GM19328 (cell line): ENCODE results near the gene CDH1.
"Not testable (repeated sequence)": the region's sequence is repeated elsewhere in the genome, so short reads cannot be mapped to it uniquely, and the experiment has no call there.

Experiments
- ATAC-seq: cut with Tn5 transposase; IDR thresholded peaks from one replicate; pipeline ENCODE4 v1.9.1; 2021; ENCODE audit warnings: mild to moderate bottlenecking, moderate library complexity; ENCODE audit not compliant: unreplicated experiment

CDH1 gene

DNA sequence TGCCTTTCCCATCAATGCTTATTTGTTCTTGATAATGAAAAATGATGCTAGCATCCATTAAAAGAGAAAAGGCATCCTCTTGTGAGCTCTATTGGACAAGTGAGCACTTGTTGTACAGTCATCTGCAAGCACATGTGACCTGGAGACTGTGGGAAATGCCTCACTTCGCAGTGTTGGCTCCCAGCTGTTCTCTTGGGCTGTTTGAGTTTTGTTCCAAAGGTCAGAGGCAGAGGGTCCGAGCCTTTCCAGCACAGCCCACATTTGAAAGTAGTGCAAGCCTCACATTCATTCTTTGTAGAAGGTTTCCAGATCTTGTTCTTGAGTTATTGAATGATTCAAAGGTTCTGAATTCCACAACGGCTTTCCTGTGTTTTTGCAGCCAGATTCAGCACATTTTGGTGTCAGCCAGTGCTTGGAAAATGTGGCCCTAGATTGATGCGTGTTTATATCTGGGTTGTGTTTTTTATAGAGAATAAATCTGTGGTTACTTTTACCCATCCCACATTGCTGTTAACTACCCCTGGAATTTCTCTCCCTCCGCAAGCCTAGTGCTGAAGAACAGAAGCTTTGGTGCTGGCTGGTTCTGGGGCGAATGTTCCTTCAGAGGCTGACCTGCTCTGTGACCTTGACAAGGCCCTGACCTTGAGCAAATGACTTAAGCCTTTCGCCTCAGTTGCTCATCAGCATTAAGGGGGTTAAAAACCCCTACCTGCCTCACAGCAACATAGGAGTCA lies 49.8 kb downstream of the CDH1 start:
- ATAC-seq, result no peak

DNA sequence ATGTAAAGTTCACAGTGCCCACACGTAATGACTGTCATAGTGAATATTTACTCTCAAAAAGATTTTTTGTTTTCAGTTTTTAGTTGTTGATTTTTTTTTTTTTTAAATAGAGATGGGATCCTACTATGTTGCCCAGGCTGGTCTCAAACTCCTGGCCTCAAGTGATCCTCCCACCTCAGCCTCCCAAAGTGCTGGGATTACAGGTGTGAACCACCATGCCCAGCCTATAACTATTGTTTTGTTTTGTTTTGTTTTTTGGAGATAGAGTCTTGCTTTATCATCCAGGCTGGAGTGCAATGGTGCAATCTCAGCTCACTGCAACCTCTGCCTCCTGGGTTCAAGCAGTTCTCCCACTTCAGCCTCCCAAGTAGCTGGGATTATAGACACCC lies 50.3 kb downstream of the CDH1 start:
- not testable (repeated sequence) for ATAC-seq

DNA sequence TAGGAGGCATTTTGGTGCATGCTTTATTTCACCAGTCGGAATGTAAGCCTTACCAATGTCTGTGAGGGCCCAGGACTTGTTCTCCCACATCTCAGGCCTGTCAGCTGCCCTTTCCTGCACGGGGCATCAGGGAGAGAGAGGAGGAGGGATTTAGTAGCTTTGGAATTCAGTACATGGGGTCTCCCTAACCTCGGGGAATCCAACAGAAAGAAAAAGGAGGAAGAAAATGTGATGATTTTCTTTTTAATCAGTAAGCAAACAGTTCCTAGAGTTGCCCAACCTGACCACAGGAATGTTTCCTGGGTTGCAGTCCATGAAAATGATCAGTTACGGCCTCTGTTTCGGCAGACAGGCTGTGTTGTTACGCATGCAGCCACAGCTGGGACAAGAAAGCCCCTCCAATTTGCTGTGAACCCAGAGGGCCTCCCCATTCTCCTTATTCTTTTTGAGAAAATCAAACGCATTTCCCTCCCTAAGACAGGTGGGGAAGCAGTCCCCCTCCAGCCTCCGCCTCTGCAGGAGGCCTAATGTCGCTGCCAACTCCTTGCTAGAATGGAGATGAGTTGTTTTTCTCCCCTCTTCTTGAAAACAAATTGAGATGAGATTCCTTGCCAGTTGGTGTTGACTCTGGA lies 53.2 kb downstream of the CDH1 start:
- no peak for ATAC-seq

DNA sequence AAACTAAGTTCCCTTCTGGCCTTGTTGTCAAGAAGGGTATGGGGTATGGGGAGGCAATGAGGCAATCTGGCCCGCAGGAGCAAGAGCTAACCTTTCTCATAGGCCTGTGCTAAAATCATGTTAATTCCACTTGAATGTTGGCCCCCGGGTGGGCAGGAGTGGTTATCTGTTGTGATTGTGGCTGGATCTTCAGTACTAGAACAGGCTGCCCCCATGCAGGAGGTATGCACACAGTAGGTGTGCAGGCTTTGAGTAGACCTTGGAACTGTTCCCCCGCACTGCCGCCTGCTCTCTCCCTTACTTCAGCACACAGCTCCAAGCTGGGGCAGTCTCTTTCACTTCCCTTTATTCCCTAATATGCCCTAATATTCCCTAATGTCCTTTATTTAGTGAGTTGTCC lies 53.9 kb downstream of the CDH1 start:
- no peak for ATAC-seq

DNA sequence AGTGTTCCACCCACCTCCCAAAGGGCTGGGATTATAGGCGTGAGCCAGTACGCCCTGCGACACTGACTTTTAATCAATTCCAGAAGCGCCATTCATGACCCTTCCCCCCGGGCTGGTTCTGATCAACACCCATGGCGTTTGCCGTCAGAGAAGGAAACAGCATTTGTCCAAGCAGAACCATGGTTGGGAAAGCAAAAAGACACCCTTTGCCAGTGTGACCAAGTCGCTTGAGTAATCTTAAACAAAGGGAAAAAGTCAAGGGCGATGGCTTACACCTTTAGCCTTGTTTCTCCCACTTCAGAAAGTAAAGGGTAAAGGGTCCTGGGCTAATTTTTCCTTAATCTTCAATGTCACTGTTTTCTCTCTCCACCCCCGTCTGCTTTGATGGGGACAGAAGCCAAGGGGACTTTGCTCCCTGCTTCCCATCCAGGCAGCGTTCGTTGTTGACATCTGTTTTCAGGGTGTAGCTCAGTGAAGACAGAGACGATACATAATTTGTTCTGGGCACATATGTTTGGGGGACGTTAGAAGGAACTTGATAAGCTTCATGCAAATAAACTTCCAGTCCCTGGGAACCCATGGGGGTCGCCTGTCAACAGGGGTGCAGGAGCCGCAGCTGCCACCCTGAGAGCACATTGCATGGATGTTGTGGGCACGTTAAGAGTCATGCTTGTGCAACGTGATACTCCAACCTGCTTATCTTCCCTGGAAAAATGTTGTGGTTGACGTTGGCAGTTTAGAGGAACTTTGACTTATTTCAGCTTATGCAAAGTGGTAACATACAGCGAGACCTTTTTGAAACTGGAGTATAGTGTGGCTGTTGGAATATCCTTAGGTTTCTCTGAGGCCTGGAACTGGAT lies 55.6 kb downstream of the CDH1 start:
- ATAC-seq, result no peak

DNA sequence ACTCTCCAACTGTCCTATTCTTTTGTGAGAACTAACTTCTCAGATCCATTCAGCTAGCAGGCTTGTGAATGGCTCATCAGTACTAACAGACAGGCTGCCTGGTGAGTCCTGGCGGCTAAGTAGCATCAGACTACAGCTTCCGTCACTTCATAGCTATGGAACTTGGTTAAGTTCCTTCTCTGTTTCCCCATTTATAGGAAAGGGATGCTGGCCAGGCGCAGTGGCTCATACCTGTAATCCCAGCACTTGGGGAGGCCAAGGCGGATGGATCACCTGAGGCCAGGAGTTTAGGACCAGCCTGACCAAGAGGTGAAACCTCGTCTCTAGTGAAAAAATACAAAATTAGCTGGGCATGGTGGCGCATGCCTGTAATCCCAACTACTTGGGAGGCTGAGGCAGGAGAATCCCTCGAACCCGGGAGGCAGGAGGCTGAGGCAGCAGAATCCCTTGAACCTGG lies 56.3 kb downstream of the CDH1 start:
- ATAC-seq, result no peak

DNA sequence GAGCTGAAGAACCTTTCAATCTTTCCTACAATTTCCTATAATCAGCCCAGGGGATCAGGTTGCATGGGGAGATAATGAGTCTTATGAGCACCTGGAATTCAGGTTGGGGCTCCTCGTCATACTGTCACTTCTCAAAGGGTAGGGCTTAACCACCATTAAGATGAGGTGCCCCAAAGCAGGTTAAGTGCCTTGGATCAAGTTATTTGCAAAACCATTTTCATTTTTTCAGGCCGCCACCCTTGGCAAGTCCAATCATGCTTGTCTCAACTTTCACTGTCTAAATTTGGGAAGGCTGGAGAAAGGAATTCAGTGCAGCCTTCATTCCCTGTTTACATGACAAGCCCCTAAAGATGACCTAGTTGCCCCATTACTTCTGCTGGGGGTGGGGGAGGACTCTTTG lies 61.3 kb downstream of the CDH1 start:
- ATAC-seq, result no peak

DNA sequence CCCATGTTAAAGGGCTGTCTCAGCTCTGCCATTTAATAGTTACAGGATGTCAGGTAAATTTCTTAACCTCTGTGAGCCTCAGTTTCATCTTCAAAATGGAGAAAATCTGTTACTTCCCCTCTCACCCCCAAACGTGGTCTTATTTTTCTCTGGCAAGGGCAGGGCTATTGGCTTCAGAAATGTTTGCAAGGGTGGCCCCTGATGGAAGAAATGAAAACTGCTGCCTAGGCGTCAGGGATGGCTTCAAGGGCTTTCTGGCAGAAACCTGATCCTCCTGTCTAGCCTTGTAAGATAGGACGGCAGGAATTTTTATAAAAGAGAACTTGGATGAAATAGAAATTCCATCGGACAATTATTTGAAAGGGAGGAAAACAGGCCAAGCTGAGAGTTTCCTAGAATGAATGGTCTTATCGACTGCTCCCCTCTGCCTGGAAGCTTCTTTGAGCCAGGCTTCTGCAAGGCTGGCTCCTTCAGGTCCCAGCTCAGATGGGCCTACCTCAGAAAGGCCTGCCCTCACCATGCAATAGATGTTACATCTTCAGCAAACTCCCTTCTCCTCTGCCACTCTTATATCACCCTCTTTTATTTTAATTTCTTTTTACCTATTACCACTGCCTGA lies 63.3 kb downstream of the CDH1 start:
- ATAC-seq, result no peak

DNA sequence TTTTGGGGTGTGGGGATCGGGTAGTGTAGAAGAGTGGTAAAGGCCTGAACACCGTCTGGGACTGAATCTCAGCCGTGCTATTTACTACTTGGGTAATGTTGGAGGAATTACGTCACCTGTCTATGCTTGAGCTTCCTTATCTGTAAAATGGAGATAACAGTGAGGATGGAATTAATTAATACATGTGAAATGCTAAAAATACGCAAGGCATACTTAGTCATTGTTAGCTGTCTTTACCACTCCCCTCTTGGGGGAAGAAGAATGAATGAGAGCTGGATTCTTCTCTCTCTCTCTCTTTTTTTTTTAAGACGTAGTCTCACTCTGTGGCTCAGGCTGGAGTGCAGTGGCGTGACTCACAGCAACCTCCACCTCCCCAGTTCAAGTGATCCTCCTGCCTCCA lies 65.1 kb downstream of the CDH1 start:
- ATAC-seq, result no peak

DNA sequence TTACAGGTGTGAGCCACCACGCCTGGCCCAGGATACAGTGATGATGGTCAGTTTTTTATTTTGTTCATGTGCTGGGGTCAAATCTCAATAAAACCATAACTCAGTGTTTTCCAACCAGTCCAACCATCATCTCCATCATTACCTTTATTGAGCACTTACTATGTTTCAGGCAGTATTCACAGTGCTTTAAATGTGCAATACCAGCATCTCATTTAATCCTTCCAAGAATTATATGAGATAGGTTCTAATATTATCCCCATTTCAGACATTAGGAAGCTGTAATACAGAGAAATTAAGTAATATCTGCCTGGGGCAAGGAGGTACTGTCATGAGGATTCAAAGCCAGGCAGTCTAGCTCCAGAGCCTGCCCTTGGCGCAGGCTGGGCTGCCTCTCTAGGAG lies 69.3 kb downstream of the CDH1 start:
- no peak for ATAC-seq

DNA sequence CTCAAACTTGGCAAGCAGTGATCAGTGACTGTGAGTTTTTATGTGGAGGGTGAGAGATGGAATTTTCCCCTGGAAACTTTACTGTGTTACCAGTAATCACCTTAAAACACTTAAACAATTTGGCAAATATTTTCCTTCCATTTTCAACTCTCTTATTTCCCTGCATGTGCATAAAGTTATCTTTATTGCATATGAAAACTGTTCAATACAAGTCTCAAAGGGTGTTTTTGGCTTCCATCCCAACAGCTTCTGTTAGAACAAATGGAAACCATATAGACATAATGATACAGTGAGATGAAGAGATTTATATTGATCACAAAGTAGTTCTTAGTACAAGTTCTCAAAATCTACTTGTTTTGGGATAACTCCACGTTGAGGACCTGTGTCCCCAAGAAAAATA lies 69.9 kb downstream of the CDH1 start:
- no peak for ATAC-seq

DNA sequence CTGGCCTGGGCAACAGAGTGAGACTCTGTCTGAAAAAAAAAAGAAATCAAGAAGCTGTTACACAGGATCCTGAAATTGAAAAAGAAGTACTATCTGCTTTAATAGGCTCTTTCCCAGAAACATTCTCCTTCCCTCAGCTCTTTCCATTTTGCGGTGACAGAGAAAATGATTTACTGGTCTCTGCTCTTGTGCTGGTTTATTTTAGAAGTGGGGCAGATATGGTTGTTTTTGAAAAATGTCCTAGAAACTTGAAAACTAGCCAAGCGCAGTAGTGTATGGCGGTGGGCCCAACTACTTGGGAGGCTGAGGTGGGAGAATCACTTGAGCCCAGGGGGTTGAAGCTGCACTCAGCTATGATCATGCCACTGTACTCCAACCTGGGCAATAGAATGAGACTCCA lies 77.4 kb downstream of the CDH1 start:
- ATAC-seq, result no peak

DNA sequence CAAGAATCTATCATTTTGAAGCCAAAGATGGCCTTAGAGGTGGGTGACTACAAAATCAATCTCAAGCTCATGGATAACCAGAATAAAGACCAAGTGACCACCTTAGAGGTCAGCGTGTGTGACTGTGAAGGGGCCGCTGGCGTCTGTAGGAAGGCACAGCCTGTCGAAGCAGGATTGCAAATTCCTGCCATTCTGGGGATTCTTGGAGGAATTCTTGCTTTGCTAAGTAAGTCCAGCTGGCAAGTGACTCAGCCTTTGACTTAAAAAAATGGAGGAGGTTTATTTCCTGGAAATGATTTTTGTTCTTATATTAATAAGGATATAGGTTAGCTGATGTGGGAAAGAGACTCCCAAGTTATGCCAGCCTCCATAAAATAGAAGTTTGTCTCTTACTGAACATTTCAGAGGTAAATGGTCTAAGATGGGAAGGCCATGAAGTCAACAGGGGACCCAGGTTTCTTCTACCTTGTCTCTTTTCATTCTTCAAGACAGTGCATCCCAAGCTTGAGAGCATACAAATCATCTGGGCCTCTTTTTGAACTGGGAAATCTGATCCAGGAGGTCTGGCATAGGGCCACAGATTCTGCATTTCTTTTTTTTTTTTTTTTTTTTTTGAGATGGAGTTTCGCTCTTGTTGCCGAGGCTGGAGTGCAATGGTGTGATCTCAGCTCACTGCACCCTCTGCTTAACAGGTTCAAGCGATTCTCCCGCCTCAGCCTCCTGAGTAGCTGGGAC lies 86.5 kb downstream of the CDH1 start:
- ATAC-seq, result no peak

DNA sequence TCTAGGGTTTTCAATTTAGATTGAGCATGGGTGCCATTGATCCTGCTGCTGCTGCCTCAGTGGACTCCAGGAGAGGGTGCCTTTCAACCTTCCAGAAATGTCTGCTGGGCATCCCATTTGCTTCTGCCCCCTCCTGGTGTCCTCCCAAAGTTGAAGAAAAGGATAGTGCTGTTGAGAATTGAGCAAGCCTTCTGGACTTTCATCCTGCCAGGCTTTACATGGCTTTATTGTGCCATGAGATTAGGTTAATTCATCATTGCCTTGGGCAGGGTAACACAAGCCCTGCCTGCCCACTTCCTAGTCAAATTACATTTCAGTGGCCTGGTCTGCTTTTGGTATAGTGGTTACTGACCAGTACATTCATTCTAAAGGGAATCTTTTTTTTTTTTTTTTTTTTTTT lies 88.3 kb downstream of the CDH1 start:
- ATAC-seq, result no peak

DNA sequence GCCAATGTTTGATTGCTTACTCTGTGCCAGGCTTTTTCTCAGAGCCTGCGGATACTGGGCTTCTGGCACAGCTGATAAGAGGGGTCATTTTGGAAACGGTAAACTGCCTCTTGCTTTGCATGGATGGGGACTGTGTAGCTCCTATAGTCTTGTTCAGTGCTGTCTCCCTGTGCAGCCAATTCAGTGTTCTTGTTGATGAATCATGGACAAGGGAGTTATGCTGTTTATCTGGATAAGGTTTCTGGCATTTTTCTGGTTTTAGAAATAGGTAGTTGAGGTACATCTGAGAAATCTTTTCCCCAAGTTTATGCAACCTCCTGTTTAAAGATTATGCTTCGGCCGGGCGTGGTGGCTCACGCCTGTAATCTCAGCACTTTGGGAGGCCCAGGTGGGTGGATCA lies 89.6 kb downstream of the CDH1 start:
- ATAC-seq, result no peak

DNA sequence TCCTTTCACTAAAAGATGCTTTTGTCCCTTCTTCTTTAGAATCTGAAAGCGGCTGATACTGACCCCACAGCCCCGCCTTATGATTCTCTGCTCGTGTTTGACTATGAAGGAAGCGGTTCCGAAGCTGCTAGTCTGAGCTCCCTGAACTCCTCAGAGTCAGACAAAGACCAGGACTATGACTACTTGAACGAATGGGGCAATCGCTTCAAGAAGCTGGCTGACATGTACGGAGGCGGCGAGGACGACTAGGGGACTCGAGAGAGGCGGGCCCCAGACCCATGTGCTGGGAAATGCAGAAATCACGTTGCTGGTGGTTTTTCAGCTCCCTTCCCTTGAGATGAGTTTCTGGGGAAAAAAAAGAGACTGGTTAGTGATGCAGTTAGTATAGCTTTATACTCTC lies 96.2 kb downstream of the CDH1 start:
- no peak for ATAC-seq

DNA sequence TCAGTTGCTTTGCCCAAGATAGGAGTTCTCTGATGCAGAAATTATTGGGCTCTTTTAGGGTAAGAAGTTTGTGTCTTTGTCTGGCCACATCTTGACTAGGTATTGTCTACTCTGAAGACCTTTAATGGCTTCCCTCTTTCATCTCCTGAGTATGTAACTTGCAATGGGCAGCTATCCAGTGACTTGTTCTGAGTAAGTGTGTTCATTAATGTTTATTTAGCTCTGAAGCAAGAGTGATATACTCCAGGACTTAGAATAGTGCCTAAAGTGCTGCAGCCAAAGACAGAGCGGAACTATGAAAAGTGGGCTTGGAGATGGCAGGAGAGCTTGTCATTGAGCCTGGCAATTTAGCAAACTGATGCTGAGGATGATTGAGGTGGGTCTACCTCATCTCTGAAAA lies 97.5 kb downstream of the CDH1 start:
- no peak for ATAC-seq

DNA sequence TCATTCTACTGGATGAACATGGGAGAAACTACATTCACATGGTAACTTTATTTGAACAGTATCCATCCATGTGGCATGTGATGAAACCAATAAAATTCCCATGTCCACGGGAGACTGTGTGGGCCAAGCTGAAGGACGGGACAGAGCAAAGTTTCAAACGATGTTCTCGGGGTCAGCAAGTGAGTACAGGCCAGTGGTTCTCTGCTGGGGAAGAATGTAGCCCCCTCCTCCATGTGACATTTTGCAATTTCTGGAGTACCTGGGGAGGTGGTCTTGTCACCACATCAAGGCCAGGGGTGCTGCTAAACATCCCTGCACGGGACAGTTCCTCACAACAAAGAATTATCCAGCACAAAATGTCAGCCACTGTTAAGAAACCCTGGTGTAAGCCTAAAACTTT lies 98.9 kb downstream of the CDH1 start:
- no peak for ATAC-seq

DNA sequence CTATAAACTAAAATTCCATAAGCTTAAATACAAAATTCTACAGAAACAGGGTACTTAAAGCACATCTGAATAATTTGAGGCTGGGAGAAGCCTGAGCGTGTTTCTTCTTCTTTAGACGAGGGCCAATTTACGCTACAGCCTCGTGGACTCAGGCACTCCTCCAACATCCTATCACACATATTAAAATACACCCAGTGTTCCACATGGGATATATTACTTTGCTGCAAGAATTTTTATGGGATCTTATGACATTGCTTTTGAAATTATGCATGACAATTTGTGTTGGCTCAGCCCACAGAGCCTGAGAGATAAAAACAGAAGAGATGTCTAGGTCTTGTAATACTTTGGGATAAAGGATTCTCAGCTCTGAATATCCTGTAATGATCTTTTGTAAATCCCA lies 102.7 kb downstream of the CDH1 start:
- ATAC-seq, result no peak

DNA sequence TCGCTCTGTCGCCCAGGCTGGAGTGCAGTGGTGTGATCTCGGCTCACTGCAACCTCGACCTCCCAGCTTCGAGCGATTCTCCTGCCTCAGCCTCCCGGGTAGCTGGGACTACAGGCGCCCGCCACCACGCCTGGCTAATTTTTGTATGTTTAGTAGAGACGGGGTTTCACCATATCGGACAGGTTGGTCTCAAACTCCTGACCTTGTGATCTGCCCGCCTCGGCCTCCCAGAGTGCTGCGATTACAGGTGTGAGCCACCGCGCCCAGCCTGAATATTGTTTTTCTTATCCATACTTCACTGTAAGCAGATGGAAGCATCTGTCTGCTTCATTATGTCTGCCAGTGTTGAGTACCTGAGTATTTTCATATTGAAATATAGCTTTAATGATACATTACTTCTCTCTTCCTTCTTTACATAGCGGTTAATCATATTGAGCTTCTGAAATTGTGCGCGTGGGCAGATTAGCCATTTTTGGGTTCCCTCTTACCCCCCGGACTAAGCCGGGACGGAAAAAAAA lies 105.9 kb downstream of the CDH1 start:
- ATAC-seq, result peak; percentile 4
